ENCODE results near the gene HIP1. TPM values are rescaled to one million over a fixed set of nuclear protein-coding genes. Genes with fewer than 3 reads are reported as not detected.

The HIP1 gene
- total and polyA plus RNA-seq, 9 of the 15 experiments (the other 6 are each of a cell fraction or from before 2014, with no cell fraction given) = 2.4 to 13.7 (median 9.5) TPM

- TF ChIP-seq ZBTB40 (IDR thresholded peaks at IDR 0.05) (no peak), ZBTB40 (CRISPR knock-in tag; IDR thresholded peaks at IDR 0.05) (no peak), ZSCAN29 (IDR thresholded peaks at IDR 0.05) (no peak), PHF21A (IDR thresholded peaks at IDR 0.05; ENCODE audit: borderline replicate concordance, low read depth) (no peak), MYBL2 (IDR thresholded peaks at IDR 0.05; ENCODE audit: low read depth) (no peak), MYBL2 (CRISPR knock-in tag; IDR thresholded peaks at IDR 0.05; ENCODE audit: borderline replicate concordance) (no peak), RFX5 (IDR thresholded peaks at IDR 0.05; ENCODE audit: low read depth, low read length) (no peak), HOXB6 (CRISPR knock-in tag; IDR thresholded peaks at IDR 0.05; ENCODE audit: borderline replicate concordance) (no peak), DMBX1 (CRISPR knock-in tag; IDR thresholded peaks at IDR 0.05; ENCODE audit: borderline replicate concordance) (no peak), HMGXB4 (CRISPR knock-in tag; IDR thresholded peaks at IDR 0.05) (no peak), MITF (IDR thresholded peaks at IDR 0.05) (no peak), TCF7 (IDR thresholded peaks at IDR 0.05; ENCODE audit: borderline replicate concordance) (no peak), MYNN (IDR thresholded peaks at IDR 0.05) (no peak), MYNN (CRISPR knock-in tag; IDR thresholded peaks at IDR 0.05) (no peak), ZNF740 (CRISPR knock-in tag; IDR thresholded peaks at IDR 0.05) (no peak), ZNF740 (tag; IDR thresholded peaks at IDR 0.05) (no peak), ZNF586 (CRISPR knock-in tag; conservative IDR thresholded peaks at IDR 0.05) (no peak), IRF2 (CRISPR knock-in tag; IDR thresholded peaks at IDR 0.05) (no peak)
Observed at GRCh38 chr7:75631711-75632110, 107.0 kb downstream of the HIP1 start (continued).
